ELR (cell line): ENCODE results near the gene PPP1R14C.
"Not testable (repeated sequence)": the region's sequence is repeated elsewhere in the genome, so short reads cannot be mapped to it uniquely, and the experiment has no call there.

ENCODE experiments used
- DNase-seq: peaks from one replicate; pipeline ENCODE4 v3.0.0-alpha.2; 2015; ENCODE audit warnings: low read depth

The PPP1R14C gene

DNA sequence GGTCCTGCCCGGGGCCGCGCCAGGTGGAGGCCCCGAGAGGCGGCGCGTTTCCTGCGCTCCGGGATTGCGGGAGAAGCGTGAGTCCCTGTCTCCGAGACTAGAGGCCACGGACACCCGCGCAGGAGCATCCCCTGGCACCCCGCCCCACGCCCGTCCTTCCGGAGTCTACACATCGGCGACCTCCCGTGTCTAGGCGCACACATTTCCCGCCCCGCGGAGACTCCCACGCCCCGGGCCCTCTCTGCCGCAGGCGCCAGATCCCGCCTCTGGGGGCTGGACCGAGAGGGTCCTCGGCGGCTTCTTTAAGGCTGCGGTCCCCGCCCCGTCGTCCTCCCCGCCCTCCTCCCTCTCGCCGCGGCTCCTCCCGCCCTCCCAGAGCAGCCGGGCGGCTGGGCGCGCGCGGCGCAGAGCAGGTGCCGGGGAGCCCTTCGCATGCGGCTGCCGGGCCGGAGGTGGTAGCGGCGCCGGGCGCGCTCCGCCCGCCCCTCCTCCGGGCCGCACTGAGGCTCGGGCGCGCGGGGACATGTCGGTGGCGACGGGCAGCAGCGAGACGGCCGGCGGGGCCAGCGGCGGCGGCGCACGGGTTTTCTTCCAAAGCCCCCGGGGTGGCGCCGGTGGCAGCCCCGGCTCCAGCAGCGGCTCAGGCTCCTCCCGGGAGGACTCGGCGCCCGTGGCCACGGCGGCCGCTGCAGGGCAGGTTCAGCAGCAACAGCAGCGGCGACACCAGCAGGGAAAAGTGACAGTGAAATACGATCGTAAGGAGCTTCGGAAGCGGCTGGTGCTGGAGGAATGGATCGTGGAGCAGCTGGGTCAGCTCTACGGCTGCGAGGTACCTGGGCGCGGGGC, at the start of gene PPP1R14C:
PPP1R14C (plus strand) TSS at position 375 of the 846 bp plus-strand sequence; CDS start at position 524, 149 bp downstream.
- DNase-seq: peak; percentile 17

DNA sequence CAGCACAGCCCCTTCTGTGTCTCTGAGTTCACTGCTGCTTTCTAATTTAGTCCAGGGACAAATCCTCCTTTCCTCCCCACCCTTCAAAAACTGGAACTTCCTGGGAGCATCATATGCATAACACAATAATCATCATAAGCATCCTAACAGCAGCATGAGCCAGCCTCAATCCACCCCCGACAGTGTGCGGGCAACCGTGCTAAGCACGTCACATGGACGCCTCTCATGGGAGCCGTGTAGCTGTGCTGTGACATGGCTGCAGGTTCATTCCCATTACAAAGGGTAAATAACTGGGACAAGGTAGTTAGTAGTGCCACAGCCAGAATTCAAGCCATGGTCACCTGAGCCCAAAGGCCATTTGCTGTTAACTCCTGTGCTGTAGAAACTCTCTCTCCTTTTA, 49.4 kb upstream of the PPP1R14C start:
- DNase-seq: no peak

DNA sequence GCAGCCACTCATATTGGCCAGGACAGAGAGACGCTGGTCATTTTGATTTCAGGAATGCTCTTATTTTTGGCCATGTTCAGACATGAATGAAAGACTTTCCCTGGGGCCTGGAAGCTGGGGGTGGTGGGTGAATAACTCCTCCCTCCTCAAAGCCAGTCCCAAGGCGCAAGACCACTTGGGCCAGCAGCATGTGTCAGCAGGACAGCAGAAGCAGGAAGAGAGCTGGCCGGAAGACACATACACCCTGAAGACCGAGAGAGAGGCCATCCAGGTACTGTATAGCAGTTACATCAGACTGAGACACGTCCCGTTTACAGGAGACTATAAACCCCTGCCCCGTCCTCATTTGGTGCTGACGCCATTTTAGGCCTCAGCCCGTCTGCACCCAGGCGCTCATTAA, 44.7 kb upstream of the PPP1R14C start:
- no peak for DNase-seq

GRCh38 chr6:150099546-150099945, 43.3 kb upstream of the PPP1R14C start:
- no peak for DNase-seq

DNA sequence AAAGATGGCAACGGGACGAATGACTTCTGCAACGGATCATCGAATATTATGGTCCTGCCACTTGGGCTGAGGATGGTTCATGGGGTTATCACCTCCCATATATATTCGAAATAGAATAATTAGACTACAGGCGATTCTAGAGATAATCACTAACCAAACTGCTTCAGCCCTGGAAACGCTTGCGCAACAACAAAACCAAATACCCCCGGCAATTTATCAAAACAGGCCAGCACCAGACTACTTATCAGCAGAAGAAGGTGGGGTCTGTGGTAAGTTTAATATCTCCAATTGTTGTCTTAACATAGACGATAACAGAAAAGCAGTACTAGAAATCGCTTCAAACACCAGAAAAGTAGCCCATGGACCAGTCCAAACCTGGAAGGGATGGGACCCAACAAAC, 42.9 kb upstream of the PPP1R14C start:
- no peak for DNase-seq

GRCh38 chr6:150100745-150101144, 42.1 kb upstream of the PPP1R14C start:
- DNase-seq: no peak

DNA sequence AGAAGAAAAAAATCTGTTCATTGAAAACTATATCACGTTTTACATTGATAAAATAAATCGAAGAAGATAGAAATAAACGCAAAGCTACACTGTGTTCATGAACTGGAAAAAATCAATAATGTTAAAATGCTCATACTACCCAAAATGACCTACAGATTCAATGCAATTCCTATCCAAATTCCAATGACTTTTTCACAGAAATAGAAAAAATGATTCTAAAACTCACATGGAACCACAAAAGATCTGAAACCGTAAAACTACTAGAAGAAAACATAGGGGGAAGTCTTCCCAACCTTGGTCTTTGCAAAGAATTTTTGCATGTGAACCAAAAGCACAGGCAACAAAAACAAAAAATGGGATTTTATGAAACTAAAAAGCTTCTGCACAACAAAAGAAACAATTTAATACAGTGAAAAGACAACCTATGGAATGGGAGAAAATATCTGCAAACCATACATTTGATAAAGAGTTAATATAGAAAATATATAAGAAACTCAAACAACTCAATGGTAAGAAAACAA, 40.0 kb upstream of the PPP1R14C start:
- no peak for DNase-seq

DNA sequence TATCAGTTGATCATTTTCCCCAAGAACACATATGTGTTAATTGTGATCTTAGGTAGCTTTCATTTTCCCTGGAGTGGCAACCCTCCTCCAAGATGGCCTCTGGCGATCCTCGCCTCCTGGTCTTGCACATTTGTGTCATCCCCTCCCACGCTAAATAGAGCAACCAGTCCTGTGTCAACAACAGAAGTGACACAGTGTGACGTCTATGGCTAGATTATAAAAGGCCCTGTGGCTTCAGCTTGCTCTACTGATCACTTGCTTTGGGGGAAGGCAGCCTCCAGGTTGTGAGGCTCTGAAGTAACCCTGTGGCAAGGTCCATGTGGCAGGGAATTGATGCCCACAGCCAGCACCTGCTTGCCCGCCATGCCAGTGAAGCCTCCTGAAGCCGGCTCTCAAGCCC, 30.6 kb upstream of the PPP1R14C start:
- DNase-seq: no peak

GRCh38 chr6:150115769-150116168, 27.1 kb upstream of the PPP1R14C start:
- DNase-seq: no peak

DNA sequence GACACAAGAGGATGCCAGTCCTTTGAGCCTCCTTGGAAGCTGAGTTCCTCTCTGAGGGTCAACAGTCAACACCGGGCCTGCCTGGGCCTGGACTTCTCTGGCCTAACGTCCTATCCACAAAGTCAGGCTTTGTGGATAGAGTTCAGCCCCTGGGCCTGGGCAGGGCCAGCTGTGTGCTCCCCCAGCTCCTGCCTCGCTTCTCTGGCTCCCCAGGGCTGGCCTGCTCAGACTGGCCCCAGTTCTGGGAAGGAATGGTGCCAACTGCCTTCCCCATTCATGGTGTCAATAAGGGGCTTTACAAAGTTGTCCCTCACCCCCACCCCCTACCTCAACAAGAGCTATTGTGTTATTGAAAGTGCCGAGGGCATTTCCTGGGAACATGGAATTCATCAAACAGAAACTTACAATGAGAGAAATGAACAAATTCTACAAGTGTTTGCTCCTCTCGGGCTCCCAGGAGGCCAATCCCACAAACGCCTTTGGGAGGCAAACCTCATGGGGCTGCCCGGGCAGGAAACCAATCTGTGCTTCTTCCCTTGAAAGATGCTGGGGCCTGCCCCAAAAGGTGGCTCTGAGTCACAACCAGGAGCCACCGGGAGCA, 26.5 kb upstream of the PPP1R14C start:
- no peak for DNase-seq

GRCh38 chr6:150118203-150118602, 24.6 kb upstream of the PPP1R14C start:
- DNase-seq: no peak

GRCh38 chr6:150118627-150119026, 24.2 kb upstream of the PPP1R14C start:
- no peak for DNase-seq

DNA sequence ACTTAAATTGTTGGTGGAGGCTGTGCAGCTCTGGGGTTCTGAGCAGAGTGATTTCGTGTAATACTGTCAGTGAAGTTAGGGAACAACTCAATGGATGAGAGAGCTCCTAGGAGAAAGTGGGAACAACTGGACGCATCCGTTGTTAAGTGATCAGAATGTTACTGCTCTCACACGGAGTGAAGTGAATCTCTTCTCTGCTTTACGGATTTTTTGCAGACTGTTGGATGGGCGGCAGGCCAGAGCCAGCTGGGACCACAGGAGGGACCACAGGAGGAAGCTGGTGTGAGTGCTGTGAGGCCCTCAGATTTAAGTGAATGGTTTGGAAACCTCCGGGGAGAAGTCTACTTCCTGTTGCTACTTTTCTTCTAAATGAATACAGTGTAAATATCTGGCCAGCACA, 23.7 kb upstream of the PPP1R14C start:
- no peak for DNase-seq

DNA sequence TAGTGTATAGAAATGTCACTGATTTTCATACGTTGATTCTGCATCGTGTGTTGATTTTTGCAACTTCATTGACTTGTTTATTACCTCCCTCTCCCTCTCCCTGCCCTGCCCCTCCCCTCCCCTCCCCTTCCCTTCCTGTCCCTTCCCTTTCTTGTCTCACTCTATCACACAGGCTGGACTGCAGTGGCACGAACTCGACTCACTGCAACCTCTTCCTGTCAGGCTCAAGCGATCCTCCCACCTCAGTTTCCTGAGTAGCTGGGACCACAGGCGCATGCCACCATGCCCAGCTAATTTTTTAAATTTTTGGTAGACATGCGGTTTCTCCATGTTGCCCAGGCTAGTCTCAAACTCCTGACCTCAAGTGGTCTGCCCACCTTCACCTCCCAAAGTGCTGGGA, 19.2 kb upstream of the PPP1R14C start:
- DNase-seq: no peak

DNA sequence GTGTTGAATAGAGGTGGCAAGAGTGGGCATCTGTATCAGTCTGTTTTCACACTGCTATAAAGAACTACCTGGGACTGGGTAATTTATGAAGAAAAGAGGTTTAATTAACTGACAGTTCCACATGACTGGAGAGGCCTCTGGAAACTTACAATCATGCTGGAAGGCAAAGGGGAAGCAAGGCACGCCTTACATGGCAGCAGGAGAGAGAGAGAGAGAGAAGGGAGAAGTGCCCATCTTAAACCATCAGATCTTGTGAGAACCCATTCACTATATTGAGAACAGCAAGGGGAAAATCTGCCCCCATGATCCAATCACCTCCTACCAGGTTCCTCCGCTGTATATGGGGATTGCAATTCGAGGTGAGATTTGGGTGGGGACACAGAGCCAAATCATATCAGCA, 18.6 kb upstream of the PPP1R14C start:
- no peak for DNase-seq

GRCh38 chr6:150126641-150127291, 16.1 kb upstream of the PPP1R14C start:
- no peak for DNase-seq

DNA sequence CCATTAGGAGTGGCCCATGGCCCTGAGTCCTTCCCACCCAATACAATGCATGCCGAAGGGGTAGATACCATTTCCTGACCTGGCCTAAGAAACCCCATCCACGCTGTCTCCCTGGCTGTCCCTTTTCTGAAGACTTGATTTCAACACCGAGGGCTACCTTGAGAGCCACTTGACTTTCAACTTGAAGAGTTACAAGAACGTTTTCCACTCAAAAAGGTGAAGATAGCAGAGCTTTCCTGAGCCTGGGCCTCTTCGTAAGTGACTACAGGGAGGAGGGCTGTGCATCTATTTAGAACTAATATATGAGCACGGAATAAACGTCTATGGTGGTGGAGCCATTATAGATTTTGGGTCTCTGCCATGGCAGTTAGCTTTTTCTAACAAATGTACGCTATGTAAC, 14.4 kb upstream of the PPP1R14C start:
- DNase-seq: no peak

- DNase-seq: no peak
Measured at GRCh38 chr6:150129616-150130505, 13.0 kb upstream of the PPP1R14C start.

GRCh38 chr6:150133686-150134085, 9.2 kb upstream of the PPP1R14C start:
- no peak for DNase-seq

DNA sequence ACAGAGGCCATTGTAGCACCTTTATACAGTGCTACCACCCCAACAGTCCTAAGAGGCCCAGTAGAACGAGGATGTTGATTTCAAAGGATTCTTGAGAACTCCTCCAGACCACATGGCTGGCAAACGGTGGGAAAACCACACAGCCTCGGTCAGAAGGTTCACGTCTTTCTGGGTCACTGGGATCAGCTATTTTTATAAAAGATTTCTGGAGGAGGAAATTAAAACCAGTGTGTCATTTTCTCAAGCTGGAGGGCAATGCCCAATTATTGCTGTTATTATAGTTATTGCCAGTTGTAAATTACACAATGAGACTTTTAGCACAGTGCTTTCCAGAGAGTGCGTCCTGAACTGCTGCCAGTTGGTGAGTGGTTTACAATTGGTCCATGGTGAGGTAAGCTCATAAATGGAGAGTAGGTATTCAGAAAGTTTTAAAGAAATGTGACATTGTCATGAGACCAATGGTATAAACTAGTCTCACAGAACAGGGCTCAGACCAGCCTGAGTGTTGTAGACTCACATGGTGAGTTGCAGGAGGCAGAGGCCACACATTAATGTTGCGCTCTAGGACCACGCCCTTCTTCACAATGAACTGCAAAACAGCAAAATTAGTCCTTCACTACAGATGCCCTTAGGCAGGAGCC, 8.4 kb upstream of the PPP1R14C start:
- DNase-seq: no peak

DNA sequence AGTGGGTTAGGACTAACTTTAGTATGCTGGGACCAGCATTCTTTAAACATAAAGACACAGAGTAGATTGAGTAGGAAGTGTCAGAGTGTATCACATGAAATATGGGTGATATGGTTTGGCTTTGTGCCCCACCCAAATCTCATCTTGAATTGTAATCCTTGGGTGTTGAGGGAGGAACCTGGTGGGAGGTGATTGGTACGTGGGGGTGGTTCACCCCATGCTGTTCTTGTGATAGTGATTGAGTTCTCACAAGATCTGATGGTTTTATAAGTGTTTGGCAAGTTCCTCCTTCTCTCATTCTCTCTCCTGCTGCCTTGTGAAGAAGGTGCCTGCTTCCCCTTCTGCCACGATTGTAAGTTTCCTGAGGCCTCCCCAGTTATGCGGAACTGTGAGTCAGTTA, 5.1 kb upstream of the PPP1R14C start:
- not testable (repeated sequence) for DNase-seq
